GM12865 (cell line): ENCODE results near the gene ZNF490.

Experiments used
- DNase-seq: peaks from one replicate; pipeline ENCODE4 v3.0.0; 2010; ENCODE audit warnings: low read depth
- H3K4me3 ChIP-seq: 2 replicates; pipeline ENCODE4 v1.5.1; 2011; ENCODE audit warnings: mild to moderate bottlenecking, low read depth, low read length, control low read depth
- TF ChIP-seq, protein P1 (sequence below): IDR thresholded peaks from 2 replicates; pipeline ENCODE4 v1.5.1; 2011; ENCODE audit warnings: low read length, control low read depth, low read depth, inconsistent platforms; ENCODE audit not compliant: insufficient read depth; ENCODE audit errors: missing control alignments

The ZNF490 gene

DNA sequence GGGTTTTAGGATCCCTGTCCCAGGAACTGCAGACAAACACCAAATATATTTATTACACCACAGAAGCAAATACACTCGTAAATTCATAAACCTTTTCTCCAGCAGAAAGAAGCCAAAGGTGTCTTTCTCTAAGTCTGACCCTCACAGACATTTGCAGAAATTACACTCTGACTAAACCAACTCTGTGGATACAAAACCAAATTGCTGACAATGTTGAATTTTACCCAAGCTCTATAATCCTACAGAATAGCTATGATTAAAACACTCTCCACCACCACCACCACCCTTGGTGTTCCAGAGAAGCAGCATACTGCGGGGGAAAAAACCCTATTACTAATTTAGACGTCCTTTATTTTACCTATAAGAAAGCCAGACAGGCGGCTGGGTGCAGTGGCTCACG is 64.5 kb downstream of the ZNF490 start:
- TF ChIP-seq, protein P1, sequence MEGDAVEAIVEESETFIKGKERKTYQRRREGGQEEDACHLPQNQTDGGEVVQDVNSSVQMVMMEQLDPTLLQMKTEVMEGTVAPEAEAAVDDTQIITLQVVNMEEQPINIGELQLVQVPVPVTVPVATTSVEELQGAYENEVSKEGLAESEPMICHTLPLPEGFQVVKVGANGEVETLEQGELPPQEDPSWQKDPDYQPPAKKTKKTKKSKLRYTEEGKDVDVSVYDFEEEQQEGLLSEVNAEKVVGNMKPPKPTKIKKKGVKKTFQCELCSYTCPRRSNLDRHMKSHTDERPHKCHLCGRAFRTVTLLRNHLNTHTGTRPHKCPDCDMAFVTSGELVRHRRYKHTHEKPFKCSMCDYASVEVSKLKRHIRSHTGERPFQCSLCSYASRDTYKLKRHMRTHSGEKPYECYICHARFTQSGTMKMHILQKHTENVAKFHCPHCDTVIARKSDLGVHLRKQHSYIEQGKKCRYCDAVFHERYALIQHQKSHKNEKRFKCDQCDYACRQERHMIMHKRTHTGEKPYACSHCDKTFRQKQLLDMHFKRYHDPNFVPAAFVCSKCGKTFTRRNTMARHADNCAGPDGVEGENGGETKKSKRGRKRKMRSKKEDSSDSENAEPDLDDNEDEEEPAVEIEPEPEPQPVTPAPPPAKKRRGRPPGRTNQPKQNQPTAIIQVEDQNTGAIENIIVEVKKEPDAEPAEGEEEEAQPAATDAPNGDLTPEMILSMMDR = no peak
- no peak overlapping the region for H3K4me3 ChIP-seq
- no peak for DNase-seq

DNA sequence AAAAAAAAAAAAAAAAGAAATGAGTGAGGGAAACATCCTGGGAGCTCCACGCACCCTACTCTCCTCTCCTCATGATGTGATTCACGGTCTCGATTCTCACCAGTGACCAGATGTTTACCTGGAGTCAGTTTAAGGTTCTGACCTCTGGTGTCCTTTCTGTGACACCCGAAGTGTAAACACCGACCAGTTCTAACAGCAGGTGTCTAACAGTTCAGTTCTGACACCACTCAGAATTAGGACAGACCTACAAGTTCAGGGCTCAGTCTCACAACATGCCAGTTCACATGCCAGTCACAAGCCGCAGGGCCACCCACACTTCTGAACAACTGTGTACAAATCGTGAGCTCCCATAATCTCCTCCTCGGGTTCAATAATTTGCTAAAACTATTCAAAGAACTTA is 65.3 kb downstream of the ZNF490 start:
- DNase-seq = no peak
- no peak overlapping the region for H3K4me3 ChIP-seq
- TF ChIP-seq, protein P1 = no peak

DNA sequence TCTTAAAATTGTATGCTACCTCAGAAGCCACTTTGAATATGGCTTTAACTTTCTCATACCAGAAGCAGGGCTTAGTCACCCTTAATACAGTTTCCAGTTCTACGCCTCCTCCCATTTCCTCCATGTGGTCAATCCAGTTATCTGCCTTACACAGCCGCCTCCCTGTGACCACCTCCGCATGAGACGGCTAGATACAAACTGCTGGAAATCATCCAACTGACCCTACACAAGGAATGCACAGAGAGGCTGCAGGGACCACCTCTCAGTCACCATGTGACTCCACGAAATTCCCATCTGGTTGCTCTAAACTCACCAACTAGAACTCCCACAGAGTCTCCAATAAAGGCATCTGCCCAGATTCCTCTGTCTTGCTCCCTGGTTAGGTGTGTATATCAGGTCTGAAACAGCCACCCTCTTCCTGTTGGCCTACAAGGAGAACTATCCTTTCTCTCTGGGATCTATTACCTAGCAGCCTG is 66.2 kb downstream of the ZNF490 start:
- no peak for DNase-seq
- TF ChIP-seq, protein P1 = no peak
- H3K4me3 ChIP-seq = no peak overlapping the region

DNA sequence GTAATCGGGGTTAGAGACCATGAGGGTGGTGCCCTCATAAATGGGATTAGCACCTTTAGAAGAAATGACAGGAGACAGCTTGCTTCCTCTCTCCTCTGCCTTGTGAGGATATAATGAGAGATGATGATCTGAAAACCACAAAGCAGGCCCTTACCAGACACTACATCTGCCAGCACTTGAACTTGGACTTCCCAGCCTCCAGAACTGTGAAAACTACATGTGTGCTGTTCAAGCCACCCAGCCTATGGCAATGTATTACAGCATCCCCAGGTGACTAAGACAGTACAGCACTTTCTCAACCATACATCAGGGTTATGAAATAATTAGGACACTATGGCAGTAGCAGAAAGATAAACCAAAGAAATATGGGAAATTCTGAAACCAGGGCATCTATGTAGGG is 66.8 kb downstream of the ZNF490 start:
- TF ChIP-seq, protein P1 = no peak
- no peak overlapping the region for H3K4me3 ChIP-seq
- DNase-seq = no peak
